Measurements from ENCODE around the gene PARVB. TPM values are rescaled to one million over a fixed set of nuclear protein-coding genes. Genes with fewer than 3 reads are reported as not detected.

PARVB gene
- total and polyA plus RNA-seq, 9 of the 15 experiments (the other 6 are each of a cell fraction or from before 2014, with no cell fraction given), result 1.1 to 59.2 (median 29.2) TPM

GRCh38 chr22:44100411-44100810, 76.3 kb downstream of the PARVB start:
- ChIA-PET POLR2A (no interaction called here), CTCF (ENCODE audit: low intra/inter-chr PET ratio) (interaction anchor here (0.7 kb wide), 1 partner anchor 711 kb away, joined by 3 read pairs; no protein-coding TSS in a partner anchor)
- 84% methylated on average over 7 of the region's 13 CpGs for WGBS (ENCODE audit: insufficient coverage, low coverage, missing lambda C conversion rate)
- Histone ChIP-seq H3K27ac (ENCODE audit: extremely low read depth, low read depth, low read length) (no peak overlapping the region), H3K4me2 (ENCODE audit: insufficient read depth, low read length) (no peak overlapping the region), H3K9me1 (ENCODE audit: control insufficient read depth, insufficient read depth, low read length) (no peaks in the 10 kb centered on the region), H3K4me1 (replicated peaks in 1 of 2; ENCODE audit: control insufficient read depth in 2 of 2, insufficient read depth in 2 of 2, low read length in 2 of 2) (no peaks in the 10 kb centered on the region), H3K36me3 (ENCODE audit: control insufficient read depth, insufficient read depth, low read length) (peaks cover 3% of the 10 kb centered on the region; the same call in 1 of the 3 replicates), H3K9ac (ENCODE audit: insufficient read depth in 1 of 2, low read depth in 2 of 2, low read length in 2 of 2) (no peak overlapping the region), H3K9me3 (replicated peaks; ENCODE audit: control insufficient read depth, insufficient read depth, low read depth, low read length) (no peaks in the 10 kb centered on the region), H3K4me3 (no peak overlapping the region), H3K79me2 (ENCODE audit: control insufficient read depth, insufficient read depth, low read length) (no peaks in the 10 kb centered on the region), H4K20me1 (replicated peaks; ENCODE audit: control insufficient read depth, insufficient read depth, low read length) (no peaks in the 10 kb centered on the region), H2AFZ (ENCODE audit: low read depth, low read length) (no peak overlapping the region), H3K27me3 (ENCODE audit: control insufficient read depth in 2 of 2, insufficient read depth in 2 of 2, low read length in 2 of 2) (no peaks in the 10 kb centered on the region)
- no peak for TF ChIP-seq SNRNP70 (optimal IDR thresholded peaks at IDR 0.05; ENCODE audit: low read depth, low read length)
- no peak for TF ChIP-seq BCOR (IDR thresholded peaks at IDR 0.05)
- TF ChIP-seq THAP7 (CRISPR knock-in tag; IDR thresholded peaks at IDR 0.05), result no peak
- TF ChIP-seq GABPB2 (CRISPR knock-in tag; conservative IDR thresholded peaks at IDR 0.05), result no peak
- no peak for TF ChIP-seq ZNF512 (tag; IDR thresholded peaks at IDR 0.05)
- TF ChIP-seq ERF (CRISPR knock-in tag; IDR thresholded peaks at IDR 0.05), result no peak
- no peak for TF ChIP-seq KHSRP (IDR thresholded peaks at IDR 0.05)
- TF ChIP-seq ZNF589 (CRISPR knock-in tag; IDR thresholded peaks at IDR 0.05; ENCODE audit: low read depth), result no peak
- TF ChIP-seq ZNF740 (CRISPR knock-in tag; IDR thresholded peaks at IDR 0.05), result no peak
- TF ChIP-seq ZNF740 (tag; IDR thresholded peaks at IDR 0.05), result no peak
- no peak for FAIRE-seq
- in situ Hi-C loops (cut with MboI) (no loop called here), intact Hi-C loops (cut with micrococcal nuclease) (no loop called here)
- BruUV-seq (replicated peaks), result no TSS peak
- no peak for ATAC-seq
- no peak for DNase-seq (ENCODE audit: extremely low read depth in 1 of 4, low spot score in 3 of 4)
